Adrenal gland (tissue), 5 donors: ENCODE data around the gene TSLP.

Experiments
- POLR2A ChIP-seq, 2 donors: fragments of 450-650 bp; IDR thresholded peaks; one replicate each; pipeline ENCODE4 v1.6.1; 2017; ENCODE audit warnings: antibody characterized with exemption in 2 of 2, mild to moderate bottlenecking in 2 of 2, moderate library complexity in 1 of 2
- TF ChIP-seq, protein P1 (sequence below), 6 experiments: fragments of 450-650 bp in 4 of 6; fragments of 200-600 bp in 2 of 6; sonication (generic) in 1 of 6; IDR thresholded peaks; 1 replicate in 5 of 6; 2 replicates in 1 of 6; pipeline versions ENCODE4 v1.5.1 to v1.8.0; 2016 to 2021; ENCODE audit warnings: antibody characterized with exemption in 6 of 6, mild to moderate bottlenecking in 2 of 6, moderate library complexity in 1 of 6
- donor health status: DM: no; HTN: no; CAD: no.

DNA sequence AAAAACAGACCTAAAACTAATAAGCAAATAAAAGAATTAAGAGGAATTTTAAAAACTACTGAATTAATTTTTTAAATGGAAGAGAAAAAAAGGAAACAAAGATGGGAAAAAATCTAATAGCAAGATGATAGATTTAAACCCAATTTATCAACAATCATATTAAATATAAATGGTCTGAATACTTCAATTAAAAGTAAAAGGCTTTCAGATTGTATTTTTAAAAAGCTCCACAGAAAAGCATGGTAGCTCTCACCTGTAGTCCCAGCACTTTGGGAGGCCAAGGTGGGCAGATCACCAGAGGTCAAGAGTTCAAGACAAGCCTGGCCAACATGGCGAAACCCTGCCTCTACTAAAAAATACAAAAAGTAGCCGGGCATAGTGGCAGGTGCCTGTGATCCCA lies 11.3 kb upstream of the TSLP start:
- TF ChIP-seq, protein P1, sequence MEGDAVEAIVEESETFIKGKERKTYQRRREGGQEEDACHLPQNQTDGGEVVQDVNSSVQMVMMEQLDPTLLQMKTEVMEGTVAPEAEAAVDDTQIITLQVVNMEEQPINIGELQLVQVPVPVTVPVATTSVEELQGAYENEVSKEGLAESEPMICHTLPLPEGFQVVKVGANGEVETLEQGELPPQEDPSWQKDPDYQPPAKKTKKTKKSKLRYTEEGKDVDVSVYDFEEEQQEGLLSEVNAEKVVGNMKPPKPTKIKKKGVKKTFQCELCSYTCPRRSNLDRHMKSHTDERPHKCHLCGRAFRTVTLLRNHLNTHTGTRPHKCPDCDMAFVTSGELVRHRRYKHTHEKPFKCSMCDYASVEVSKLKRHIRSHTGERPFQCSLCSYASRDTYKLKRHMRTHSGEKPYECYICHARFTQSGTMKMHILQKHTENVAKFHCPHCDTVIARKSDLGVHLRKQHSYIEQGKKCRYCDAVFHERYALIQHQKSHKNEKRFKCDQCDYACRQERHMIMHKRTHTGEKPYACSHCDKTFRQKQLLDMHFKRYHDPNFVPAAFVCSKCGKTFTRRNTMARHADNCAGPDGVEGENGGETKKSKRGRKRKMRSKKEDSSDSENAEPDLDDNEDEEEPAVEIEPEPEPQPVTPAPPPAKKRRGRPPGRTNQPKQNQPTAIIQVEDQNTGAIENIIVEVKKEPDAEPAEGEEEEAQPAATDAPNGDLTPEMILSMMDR (IDR thresholded peaks at IDR 0.05) = no peak
- no peak for TF ChIP-seq POLR2A (IDR thresholded peaks at IDR 0.05)
